ENCODE measurements around the gene CFAP100.

The CFAP100 gene

GRCh38 chr3:126357295-126358037 lies 37.2 kb upstream of the CFAP100 start, which contains the start of gene KLF15:
KLF15 (minus strand) TSS chr3:126357408; CDS start chr3:126352922, 4,486 bp downstream.
- peak; percentile 91 for DNase-seq

GRCh38 chr3:126358038-126358815 lies 36.5 kb upstream of the CFAP100 start:
- DNase-seq, result no peak

DNA sequence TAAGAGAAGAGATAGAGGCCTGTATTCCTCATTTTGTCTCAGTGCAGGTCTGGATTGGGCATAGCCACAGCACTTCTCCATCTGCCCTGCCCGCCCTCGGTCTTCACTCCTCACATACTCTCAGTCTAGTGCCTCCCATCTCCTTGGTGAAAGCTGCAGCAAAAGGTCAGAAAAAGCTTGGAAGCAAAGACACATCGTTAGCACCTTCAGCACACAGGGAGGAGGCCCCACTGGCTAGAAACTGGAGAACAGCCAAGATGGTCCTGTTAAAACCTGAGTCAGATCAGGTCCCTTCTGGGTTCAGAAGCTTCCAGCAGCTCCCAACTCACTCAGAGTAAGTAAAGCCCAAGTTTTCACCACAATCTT lies 35.9 kb upstream of the CFAP100 start:
- DNase-seq, result no peak

DNA sequence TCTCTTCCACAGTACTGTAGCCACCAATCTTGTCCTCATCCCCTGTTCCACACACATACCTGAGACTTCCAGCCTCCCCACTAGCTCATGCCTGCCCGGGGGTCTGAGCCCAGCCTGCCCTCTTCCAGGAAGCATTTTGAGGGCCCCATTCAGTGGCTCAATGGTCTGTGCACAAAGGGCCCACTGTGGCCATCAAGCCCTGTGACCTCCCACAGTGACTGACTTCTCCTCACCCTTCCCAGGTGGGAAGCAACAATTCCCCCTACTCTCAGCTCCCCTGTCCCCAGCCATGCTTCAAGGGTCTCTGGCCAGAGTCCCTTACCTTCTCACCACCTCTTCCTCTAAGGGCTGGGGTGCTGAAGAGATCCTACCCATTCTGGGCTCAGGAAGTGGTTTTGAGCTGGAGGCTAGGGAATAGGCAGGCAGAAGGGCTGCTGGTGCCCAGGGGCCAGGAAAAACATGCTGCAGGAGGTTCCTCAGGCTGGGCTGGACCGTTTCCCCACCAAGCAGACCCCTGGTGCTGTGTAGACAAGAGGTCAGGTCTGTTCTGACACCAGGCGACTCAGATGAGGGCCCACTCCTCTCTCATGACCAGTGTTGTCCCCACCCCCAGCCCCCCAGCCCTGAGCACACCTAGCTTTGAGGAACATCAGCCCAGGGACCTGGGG lies 34.5 kb upstream of the CFAP100 start:
- DNase-seq, result no peak

DNA sequence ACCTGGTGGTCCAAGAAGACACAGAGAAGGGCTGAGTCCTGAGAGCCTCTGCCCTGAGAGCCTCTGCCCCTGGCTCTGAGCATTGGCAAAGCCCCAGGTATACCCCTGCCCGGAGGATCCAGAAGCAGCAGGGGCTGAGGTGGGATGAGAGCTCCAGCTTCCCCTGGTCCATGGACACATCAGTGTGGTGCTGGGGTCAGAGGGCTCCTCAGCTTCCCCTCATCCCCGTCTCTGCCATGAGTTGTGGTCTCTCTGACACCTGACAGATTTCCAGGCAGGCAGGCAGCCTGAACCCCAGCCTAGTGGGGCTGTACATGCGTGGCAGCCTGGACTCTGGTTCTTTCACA lies 34.0 kb upstream of the CFAP100 start:
- no peak for DNase-seq

- no peak for DNase-seq
These were observed 33.5 kb upstream of the CFAP100 start for GRCh38 chr3:126361211-126361610.

- DNase-seq, result no peak
These were observed 30.5 kb upstream of the CFAP100 start for GRCh38 chr3:126364130-126364695.

DNA sequence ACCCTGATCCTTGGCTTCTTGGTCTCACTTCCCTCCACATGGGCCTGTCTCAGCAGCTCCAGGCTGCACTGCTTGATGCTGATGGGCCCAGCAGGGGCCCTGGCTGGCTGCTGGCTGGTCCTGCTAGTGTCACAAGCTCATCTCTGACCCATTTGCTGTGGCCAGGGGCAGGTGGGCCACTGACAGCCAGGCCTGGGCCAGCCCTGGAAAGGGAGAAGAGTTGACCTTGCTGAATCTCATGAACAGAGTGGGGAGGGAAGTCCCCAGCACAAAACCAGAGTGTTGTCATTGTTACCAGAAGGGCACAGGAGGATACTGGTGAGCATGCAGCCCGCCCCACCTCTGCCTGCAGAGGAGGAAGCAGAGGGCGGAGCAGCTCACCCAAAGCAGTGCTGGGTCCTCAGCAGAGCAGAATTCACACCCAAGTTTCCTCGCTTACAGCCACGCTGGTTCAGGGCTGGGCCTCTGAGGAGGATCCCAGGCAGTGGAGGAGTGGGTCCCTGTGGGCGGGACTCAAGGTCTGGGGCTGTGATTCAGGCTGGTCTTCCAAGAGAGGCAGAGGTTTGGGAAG lies 29.9 kb upstream of the CFAP100 start:
- no peak for DNase-seq

GRCh38 chr3:126365351-126366277 lies 29.1 kb upstream of the CFAP100 start:
- no peak for DNase-seq

GRCh38 chr3:126367316-126367805 lies 27.3 kb upstream of the CFAP100 start:
- no peak for DNase-seq

DNA sequence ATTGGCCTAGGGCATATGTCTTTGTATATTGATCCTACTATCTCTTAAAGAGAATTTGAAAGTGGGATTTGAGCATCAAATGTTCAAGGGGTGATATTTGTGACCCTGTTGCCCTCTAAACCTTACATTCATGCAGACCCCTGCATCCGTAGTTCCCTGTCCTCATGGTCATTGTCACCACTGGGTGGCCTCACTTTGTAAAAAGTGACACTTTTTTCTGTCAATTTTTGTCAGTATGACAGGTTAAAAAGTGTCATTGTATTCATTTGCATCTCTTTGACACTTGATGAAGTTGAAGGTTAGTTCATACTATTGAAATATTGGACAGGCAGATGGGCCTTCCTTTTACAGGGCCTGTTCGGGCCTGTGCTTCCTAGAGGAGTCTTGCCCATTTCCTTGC lies 25.2 kb upstream of the CFAP100 start:
- no peak for DNase-seq

DNA sequence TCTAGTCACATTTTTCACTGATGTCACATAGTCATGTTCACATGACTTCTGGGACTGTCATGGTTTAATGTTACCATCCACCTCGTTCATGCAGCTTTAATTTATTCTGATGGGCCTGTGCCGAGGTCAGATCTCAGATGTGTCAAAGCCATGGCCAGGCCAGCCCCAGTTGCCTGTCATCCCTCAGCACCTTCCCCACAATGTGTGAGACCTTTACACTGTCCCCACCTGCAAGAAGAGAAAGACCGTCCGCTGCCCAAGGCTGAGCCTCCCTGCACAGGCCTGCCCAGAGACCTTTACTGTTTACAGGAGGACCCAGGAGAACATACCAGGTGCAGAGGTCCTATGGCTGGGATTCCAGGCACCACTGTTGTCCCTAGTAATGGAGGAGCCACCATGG lies 24.7 kb upstream of the CFAP100 start:
- DNase-seq, result no peak

- no peak for DNase-seq
These were observed 24.1 kb upstream of the CFAP100 start for GRCh38 chr3:126370606-126371005.

GRCh38 chr3:126371096-126371705 lies 23.5 kb upstream of the CFAP100 start:
- no peak for DNase-seq

DNA sequence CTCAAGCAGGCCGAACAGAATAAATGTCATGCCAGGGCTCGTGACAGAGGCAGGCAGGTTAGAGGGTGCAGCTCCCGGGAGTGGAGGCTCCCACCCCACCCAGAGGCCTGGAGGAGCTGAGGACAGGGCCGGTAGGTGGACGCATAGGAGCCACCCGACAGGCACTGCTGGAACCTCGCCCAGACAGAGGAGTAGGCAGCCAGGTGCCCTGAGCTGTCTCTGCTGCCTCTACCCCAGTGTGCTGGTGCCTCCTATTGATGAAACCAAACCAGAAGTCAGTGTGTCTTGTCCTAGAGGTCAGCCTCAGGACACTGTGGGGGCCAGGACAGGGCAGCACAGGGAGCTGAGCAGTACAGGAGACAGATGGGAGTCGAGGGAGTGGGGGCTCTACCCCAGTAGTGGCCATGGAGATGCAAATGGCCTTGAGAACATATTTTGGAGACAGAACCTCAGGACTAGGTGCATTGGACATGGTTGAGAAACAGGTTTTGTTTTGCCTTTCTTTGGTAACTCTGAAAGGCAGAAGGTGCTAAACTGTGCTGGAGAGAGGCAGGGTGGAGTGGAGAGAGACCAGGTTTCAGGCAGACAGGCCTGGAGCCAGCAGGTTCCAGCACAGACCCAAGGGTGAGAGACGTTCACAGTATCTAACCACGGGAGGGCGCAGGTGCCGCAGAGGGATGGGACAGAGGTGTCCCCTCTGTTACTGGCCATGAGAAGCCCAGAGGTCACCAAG lies 22.1 kb upstream of the CFAP100 start:
- DNase-seq, result no peak

- no peak for DNase-seq
These were observed 21.5 kb upstream of the CFAP100 start for GRCh38 chr3:126373146-126373613.

DNA sequence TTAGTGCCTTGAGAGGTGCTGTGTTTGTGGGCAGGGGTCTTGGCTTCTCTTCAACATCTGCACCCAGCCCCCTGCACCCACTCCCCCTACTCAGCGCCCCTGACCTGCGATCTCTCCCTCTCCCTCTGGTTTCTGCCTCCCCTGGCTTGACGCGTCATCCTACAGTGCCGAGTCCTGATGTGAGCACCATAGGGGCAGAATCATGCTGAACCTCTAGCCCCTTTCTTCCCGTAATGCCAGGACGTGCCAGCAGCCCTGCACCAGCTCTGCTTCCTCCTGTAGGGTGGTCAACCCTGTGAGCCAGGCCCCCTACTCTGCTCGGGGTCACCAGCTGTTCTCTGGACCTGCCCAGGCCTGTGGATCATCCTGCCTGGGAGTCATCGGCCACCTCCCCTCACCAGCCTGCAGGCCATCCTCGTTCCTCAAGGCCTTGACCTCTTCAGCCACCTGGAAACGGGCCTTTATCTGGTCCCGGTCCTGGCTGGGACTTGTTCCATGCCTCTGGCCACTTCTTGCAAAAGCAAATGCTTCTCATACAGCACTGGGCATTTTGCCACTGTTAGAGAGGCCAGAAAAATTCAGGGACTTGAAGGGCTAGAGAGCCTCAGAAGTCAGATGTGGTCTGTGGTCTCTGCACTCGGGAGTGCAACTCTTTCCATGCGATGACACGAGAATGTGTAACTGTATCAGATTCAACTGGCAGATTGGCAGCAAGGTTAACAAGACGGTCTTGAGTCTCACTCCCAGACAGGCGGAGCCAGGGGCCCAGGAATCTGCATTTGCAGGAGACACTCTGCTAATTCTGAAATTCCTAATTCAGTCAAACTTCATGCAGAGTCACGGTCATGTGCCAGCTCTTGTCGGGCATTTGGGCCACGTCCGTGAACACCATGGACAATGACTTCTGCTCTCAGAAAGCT lies 20.8 kb upstream of the CFAP100 start:
- no peak for DNase-seq

- no peak for DNase-seq
These were observed 18.8 kb upstream of the CFAP100 start for GRCh38 chr3:126375835-126376331.

- no peak for DNase-seq
These were observed 18.3 kb upstream of the CFAP100 start for GRCh38 chr3:126376444-126376843.

All from activated CD8-positive, alpha-beta memory T cell treated with anti-CD3 and anti-CD28 coated beads for 24 hours (primary cell).